ENCODE results near the gene PNLIPRP1. TPM values are rescaled to one million over a fixed set of nuclear protein-coding genes. Genes with fewer than 3 reads are reported as not detected.

Gene PNLIPRP1
- total RNA-seq, 1 experiment from 2014 or later = 1.6 TPM

DNA sequence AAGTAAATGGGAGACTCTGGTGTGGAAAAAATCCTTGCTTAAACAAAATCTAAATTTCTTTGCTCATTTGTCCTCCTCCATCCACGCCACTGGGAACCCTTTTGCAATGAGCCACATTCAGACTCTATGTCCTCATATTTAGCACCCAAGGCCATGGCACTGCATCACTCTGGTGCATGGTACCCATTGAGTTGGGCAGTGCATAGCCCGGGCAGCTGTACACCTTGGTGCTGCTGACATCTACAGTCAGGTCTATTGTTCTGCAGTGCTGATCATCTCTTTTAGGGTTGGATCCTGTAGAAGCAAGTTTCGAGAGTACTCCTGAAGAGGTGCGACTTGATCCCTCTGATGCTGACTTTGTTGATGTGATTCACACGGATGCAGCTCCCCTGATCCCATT, 6.8 kb downstream of the PNLIPRP1 start:
- no peaks in the 10 kb centered on the region for H3K79me2 ChIP-seq (ENCODE audit: insufficient read depth, low read length)
- H3K4me1 ChIP-seq (ENCODE audit: control insufficient read depth in 1 of 2, insufficient read depth in 2 of 2, low read length in 2 of 2) = no peaks in the 10 kb centered on the region
- no peak for DNase-seq (ENCODE audit: low read depth, low spot score)
- ChIA-PET RAD21 (ENCODE audit: low non-redundant PET in 1 of 2, low total read pairs in 2 of 2, uncharacterized antibody in 2 of 2, unreplicated experiment in 2 of 2) (no interaction called here), POLR2A (no interaction called here), CTCF (no interaction called here)
- H2AFZ ChIP-seq (ENCODE audit: low read depth, low read length, poor library complexity, severe bottlenecking) = no peak overlapping the region
- no peak for ATAC-seq
- H3K36me3 ChIP-seq (ENCODE audit: control insufficient read depth in 1 of 2, insufficient read depth in 2 of 2, low read length in 2 of 2) = no peaks in the 10 kb centered on the region
- TF ChIP-seq RAD21 (IDR thresholded peaks at IDR 0.05; ENCODE audit: low read depth) = peak; percentile 24; the same call in 1 of the 2 replicates
- TF ChIP-seq EGR1 (IDR thresholded peaks at IDR 0.05; ENCODE audit: low read depth) = no peak
- no TSS peak for BruUV-seq (replicated peaks)
- H3K9ac ChIP-seq (ENCODE audit: low read length) = no peak overlapping the region
- peaks cover 50% of the 10 kb centered on the region for H3K27me3 ChIP-seq (ENCODE audit: insufficient read depth, low read length)
- no peaks in the 10 kb centered on the region for H3K9me3 ChIP-seq (ENCODE audit: control insufficient read depth in 1 of 2, insufficient read depth in 1 of 2, low read depth in 1 of 2, low read length in 2 of 2)
- no peaks in the 10 kb centered on the region for H4K20me1 ChIP-seq (ENCODE audit: insufficient read depth)
- H3K4me2 ChIP-seq (ENCODE audit: low read length) = no peak overlapping the region
- H3K27ac ChIP-seq (ENCODE audit: low read depth, low read length) = no peak overlapping the region
- no peak overlapping the region for H3K4me3 ChIP-seq (replicated peaks in 1 of 2; ENCODE audit: low read depth in 1 of 2, low read length in 2 of 2)
- H3K9me2 ChIP-seq (ENCODE audit: insufficient read depth) = no peaks in the 10 kb centered on the region
- intact Hi-C loops (cut with micrococcal nuclease) = no loop called here

GRCh38 chr10:116598329-116598728, 7.6 kb downstream of the PNLIPRP1 start:
- Histone ChIP-seq H3K27ac (ENCODE audit: low read depth, low read length) (no peak overlapping the region), H3K4me1 (ENCODE audit: control insufficient read depth in 1 of 2, insufficient read depth in 2 of 2, low read length in 2 of 2) (no peaks in the 10 kb centered on the region), H4K20me1 (ENCODE audit: insufficient read depth) (no peaks in the 10 kb centered on the region), H3K9ac (ENCODE audit: low read length) (no peak overlapping the region), H3K4me3 (replicated peaks in 1 of 2; ENCODE audit: low read depth in 1 of 2, low read length in 2 of 2) (no peak overlapping the region), H3K79me2 (ENCODE audit: insufficient read depth, low read length) (no peaks in the 10 kb centered on the region), H3K9me2 (ENCODE audit: insufficient read depth) (no peaks in the 10 kb centered on the region), H3K27me3 (ENCODE audit: insufficient read depth, low read length) (peaks cover 50% of the 10 kb centered on the region), H3K36me3 (ENCODE audit: control insufficient read depth in 1 of 2, insufficient read depth in 2 of 2, low read length in 2 of 2) (no peaks in the 10 kb centered on the region), H3K9me3 (ENCODE audit: control insufficient read depth in 1 of 2, insufficient read depth in 1 of 2, low read depth in 1 of 2, low read length in 2 of 2) (no peaks in the 10 kb centered on the region), H2AFZ (ENCODE audit: low read depth, low read length, poor library complexity, severe bottlenecking) (no peak overlapping the region), H3K4me2 (ENCODE audit: low read length) (no peak overlapping the region)
- DNase-seq (ENCODE audit: low read depth, low spot score) = no peak
- BruUV-seq (replicated peaks) = no TSS peak
- intact Hi-C loops (cut with micrococcal nuclease) = no loop called here
- ATAC-seq = no peak
- ChIA-PET CTCF (no interaction called here), RAD21 (ENCODE audit: low non-redundant PET in 1 of 2, low total read pairs in 2 of 2, uncharacterized antibody in 2 of 2, unreplicated experiment in 2 of 2) (no interaction called here), POLR2A (no interaction called here)
- no peak for TF ChIP-seq SRF (IDR thresholded peaks at IDR 0.05; ENCODE audit: low read depth)
- no peak for TF ChIP-seq SP1 (IDR thresholded peaks at IDR 0.05; ENCODE audit: low read depth)
- TF ChIP-seq POLR2A (IDR thresholded peaks at IDR 0.05; ENCODE audit: borderline replicate concordance, extremely low read depth, insufficient read depth, insufficient read length) = no peak
- TF ChIP-seq, protein P1, sequence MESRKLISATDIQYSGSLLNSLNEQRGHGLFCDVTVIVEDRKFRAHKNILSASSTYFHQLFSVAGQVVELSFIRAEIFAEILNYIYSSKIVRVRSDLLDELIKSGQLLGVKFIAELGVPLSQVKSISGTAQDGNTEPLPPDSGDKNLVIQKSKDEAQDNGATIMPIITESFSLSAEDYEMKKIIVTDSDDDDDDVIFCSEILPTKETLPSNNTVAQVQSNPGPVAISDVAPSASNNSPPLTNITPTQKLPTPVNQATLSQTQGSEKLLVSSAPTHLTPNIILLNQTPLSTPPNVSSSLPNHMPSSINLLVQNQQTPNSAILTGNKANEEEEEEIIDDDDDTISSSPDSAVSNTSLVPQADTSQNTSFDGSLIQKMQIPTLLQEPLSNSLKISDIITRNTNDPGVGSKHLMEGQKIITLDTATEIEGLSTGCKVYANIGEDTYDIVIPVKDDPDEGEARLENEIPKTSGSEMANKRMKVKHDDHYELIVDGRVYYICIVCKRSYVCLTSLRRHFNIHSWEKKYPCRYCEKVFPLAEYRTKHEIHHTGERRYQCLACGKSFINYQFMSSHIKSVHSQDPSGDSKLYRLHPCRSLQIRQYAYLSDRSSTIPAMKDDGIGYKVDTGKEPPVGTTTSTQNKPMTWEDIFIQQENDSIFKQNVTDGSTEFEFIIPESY (IDR thresholded peaks at IDR 0.05; ENCODE audit: extremely low read depth, insufficient replicate concordance, low read length) = no peak
- no peak for TF ChIP-seq CBX3 (IDR thresholded peaks at IDR 0.05; ENCODE audit: low read depth)
- TF ChIP-seq, protein P2, sequence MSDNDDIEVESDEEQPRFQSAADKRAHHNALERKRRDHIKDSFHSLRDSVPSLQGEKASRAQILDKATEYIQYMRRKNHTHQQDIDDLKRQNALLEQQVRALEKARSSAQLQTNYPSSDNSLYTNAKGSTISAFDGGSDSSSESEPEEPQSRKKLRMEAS (IDR thresholded peaks at IDR 0.05) = no peak
- TF ChIP-seq, protein P3, sequence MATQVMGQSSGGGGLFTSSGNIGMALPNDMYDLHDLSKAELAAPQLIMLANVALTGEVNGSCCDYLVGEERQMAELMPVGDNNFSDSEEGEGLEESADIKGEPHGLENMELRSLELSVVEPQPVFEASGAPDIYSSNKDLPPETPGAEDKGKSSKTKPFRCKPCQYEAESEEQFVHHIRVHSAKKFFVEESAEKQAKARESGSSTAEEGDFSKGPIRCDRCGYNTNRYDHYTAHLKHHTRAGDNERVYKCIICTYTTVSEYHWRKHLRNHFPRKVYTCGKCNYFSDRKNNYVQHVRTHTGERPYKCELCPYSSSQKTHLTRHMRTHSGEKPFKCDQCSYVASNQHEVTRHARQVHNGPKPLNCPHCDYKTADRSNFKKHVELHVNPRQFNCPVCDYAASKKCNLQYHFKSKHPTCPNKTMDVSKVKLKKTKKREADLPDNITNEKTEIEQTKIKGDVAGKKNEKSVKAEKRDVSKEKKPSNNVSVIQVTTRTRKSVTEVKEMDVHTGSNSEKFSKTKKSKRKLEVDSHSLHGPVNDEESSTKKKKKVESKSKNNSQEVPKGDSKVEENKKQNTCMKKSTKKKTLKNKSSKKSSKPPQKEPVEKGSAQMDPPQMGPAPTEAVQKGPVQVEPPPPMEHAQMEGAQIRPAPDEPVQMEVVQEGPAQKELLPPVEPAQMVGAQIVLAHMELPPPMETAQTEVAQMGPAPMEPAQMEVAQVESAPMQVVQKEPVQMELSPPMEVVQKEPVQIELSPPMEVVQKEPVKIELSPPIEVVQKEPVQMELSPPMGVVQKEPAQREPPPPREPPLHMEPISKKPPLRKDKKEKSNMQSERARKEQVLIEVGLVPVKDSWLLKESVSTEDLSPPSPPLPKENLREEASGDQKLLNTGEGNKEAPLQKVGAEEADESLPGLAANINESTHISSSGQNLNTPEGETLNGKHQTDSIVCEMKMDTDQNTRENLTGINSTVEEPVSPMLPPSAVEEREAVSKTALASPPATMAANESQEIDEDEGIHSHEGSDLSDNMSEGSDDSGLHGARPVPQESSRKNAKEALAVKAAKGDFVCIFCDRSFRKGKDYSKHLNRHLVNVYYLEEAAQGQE (IDR thresholded peaks at IDR 0.05; ENCODE audit: low read depth) = no peak
- no peak for TF ChIP-seq FOSL1 (IDR thresholded peaks at IDR 0.05; ENCODE audit: low read depth)
- TF ChIP-seq RAD21 (IDR thresholded peaks at IDR 0.05; ENCODE audit: low read depth) = no peak
- no peak for TF ChIP-seq EZH2 (IDR thresholded peaks at IDR 0.05)
- no peak for TF ChIP-seq YY1 (IDR thresholded peaks at IDR 0.05; ENCODE audit: extremely low read depth, insufficient replicate concordance, low read depth, low read length)
- no peak for TF ChIP-seq ELF1 (IDR thresholded peaks at IDR 0.05; ENCODE audit: borderline replicate concordance, low read depth)
